ENCODE data around the gene DDX43.

The DDX43 gene

DNA sequence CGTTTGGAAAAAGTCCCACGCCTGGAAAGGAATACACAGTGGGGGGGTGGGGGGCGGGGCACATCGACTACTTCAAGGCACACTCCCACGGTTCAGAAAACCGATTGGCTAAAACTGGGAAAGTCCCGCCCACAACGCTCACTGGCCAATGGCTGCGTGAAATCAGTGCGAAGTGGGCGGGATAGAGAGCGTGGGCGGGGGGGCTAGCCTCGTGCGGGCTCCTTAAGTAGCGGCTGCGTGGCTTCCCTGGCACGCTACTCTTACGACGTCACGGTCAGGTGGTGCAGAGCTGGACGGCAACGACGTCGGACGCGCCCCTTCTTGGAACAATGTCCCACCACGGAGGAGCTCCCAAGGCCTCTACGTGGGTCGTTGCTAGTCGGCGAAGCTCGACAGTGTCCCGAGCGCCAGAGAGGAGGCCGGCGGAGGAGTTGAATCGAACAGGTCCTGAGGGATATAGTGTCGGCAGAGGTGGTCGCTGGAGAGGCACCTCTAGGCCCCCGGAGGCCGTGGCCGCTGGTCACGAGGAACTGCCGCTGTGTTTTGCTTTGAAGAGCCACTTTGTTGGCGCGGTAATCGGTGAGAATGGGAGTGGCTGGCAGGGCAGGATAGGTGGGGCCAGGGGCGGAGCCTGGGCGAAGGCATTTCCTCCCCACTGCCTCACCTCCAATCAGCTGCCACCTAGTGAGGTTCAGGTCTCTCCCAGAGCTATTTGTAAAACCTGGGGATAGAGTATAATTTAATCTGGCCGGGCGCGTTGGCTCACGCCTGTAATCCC is at the start of gene DDX43:
TSS of gene DDX43 (plus strand) at position 252 of the 778 bp plus-strand sequence. CDS start at position 330, 78 bp downstream.
- TF ChIP-seq, protein P1, sequence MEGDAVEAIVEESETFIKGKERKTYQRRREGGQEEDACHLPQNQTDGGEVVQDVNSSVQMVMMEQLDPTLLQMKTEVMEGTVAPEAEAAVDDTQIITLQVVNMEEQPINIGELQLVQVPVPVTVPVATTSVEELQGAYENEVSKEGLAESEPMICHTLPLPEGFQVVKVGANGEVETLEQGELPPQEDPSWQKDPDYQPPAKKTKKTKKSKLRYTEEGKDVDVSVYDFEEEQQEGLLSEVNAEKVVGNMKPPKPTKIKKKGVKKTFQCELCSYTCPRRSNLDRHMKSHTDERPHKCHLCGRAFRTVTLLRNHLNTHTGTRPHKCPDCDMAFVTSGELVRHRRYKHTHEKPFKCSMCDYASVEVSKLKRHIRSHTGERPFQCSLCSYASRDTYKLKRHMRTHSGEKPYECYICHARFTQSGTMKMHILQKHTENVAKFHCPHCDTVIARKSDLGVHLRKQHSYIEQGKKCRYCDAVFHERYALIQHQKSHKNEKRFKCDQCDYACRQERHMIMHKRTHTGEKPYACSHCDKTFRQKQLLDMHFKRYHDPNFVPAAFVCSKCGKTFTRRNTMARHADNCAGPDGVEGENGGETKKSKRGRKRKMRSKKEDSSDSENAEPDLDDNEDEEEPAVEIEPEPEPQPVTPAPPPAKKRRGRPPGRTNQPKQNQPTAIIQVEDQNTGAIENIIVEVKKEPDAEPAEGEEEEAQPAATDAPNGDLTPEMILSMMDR (IDR thresholded peaks at IDR 0.05; ENCODE audit: insufficient read depth, low read length, poor library complexity, severe bottlenecking): no peak
- H3K27me3 ChIP-seq (replicated peaks; ENCODE audit: control insufficient read depth, insufficient read depth, low read length): no peaks in the 10 kb centered on the region
- peak; percentile 79 for DNase-seq (ENCODE audit: extremely low read depth, insufficient read length)
- no peaks in the 10 kb centered on the region for H3K36me3 ChIP-seq (ENCODE audit: control insufficient read depth, insufficient read depth, low read length)
- no peak within 1 kb of the TSS for H3K4me3 ChIP-seq (replicated peaks; ENCODE audit: low read depth, low read length)

DNA sequence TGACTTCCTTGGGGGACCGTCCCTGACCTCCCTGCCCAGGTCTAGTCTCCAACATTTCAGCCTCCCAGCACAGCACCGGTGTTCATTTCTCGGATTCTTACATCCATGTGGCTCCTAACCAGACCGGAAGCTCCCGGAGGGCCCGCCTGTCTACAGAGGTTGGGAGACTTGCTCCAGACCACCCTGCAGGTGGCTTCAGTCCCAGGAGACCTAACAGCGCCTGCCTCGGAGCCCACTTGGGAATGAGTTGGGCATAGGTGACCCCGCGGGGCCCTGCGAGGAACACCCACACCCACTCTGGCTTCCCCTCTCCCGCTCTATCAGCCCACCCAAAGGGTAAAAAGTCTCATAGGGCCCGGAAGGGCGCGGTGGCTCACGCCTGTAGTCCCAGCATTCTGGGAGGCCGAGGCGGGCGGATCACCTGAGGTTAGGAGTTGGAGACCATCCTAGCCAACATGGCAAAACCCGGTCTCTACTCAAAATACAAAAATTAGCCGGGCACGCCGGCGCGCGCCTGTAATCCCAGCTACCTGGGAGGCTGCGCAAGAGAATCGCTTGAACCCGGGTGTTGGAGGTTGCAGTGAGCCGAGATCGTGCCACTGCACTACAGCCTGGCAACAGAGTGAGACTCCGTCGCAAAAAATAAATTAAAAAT is 46.0 kb upstream of the DDX43 start:
- Histone ChIP-seq H3K36me3 (ENCODE audit: control insufficient read depth, insufficient read depth, low read length) (no peaks in the 10 kb centered on the region), H3K27me3 (replicated peaks; ENCODE audit: control insufficient read depth, insufficient read depth, low read length) (no peaks in the 10 kb centered on the region; the same call in 1 of the 2 replicates), H3K4me3 (replicated peaks; ENCODE audit: low read depth, low read length) (no peak overlapping the region)
- DNase-seq (ENCODE audit: extremely low read depth, insufficient read length): no peak
- TF ChIP-seq, protein P1 (IDR thresholded peaks at IDR 0.05; ENCODE audit: insufficient read depth, low read length, poor library complexity, severe bottlenecking): no peak

DNA sequence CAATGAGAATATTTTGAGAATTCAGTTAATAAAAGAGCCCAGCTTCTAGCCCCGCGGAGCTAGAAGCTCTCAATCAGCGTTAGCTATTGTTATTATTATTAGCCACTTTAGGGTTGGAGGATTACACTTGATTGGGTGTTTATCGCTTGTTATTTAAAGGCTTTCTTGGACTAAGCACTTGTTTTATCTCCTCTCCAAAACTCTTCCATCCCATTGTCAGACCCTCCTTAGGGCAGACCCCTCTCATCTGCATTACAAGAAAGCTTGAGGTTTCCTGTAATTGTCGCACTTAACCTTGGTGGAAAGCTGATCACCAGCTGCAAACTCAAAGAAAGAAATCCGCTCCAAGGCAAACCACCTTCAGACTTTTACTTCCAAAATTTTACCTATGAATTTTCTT is 45.3 kb upstream of the DDX43 start:
- no peak overlapping the region for H3K4me3 ChIP-seq (replicated peaks; ENCODE audit: low read depth, low read length)
- DNase-seq (ENCODE audit: extremely low read depth, insufficient read length): no peak
- H3K27me3 ChIP-seq (replicated peaks; ENCODE audit: control insufficient read depth, insufficient read depth, low read length): no peaks in the 10 kb centered on the region; the same call in 1 of the 2 replicates
- TF ChIP-seq, protein P1 (IDR thresholded peaks at IDR 0.05; ENCODE audit: insufficient read depth, low read length, poor library complexity, severe bottlenecking): no peak
- H3K36me3 ChIP-seq (ENCODE audit: control insufficient read depth, insufficient read depth, low read length): no peaks in the 10 kb centered on the region

DNA sequence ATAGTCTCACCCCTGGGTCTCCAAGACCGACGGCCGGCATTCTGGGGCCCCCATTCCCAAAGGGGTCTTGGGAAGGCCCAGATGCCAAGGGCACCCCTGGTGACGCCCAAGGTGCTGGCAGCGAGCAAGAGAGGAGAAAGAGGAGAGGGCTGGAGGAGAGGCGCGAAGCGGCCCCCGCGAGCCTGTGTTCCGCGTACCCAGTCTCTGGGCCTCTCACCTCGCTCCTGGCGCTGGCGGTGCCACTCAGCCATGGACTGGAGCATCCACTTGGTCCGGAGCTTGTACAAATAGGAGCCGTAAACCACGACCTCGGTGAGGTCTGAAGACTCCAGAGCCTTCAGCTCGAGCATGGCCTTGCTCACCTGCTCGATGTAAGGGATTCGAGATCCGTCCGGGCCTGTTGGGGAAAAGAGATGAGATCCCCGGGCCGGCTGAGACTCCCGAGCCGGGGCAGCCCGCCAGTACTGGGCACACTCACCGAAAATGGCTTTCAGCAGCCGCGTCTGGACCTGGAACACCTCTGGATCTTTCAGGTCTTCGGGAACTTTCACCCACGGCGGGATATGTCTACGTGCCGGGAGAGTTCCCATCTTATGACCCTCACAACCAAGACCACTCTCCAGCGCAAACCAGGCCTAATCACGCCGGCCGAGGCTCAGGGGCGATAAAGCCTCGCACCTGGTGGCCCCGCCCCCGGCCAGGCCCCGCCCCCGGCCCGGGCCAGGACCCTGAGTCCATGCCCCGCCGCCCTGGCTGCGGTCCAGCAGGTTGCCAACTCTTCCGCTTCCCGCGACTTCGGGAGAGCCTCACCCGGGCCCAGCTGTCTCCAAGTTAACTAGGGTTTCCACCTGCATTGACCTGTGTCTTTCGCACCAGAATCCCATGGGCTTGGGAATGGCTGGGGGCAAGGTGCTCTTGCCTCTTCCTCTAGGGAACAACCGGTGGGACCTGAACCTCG is 40.7 kb upstream of the DDX43 start, which contains the start of gene DPPA5:
TSS of gene DPPA5 (minus strand) at position 641 of the 958 bp plus-strand sequence. CDS start at position 590, 51 bp downstream.
- Histone ChIP-seq H3K36me3 (ENCODE audit: control insufficient read depth, insufficient read depth, low read length) (no peaks in the 10 kb centered on the region), H3K27me3 (replicated peaks; ENCODE audit: control insufficient read depth, insufficient read depth, low read length) (no peaks in the 10 kb centered on the region; the same call in 1 of the 2 replicates), H3K4me3 (replicated peaks; ENCODE audit: low read depth, low read length) (no peak within 1 kb of the TSS)
- DNase-seq (ENCODE audit: extremely low read depth, insufficient read length): no peak
- TF ChIP-seq, protein P1 (IDR thresholded peaks at IDR 0.05; ENCODE audit: insufficient read depth, low read length, poor library complexity, severe bottlenecking): no peak

DNA sequence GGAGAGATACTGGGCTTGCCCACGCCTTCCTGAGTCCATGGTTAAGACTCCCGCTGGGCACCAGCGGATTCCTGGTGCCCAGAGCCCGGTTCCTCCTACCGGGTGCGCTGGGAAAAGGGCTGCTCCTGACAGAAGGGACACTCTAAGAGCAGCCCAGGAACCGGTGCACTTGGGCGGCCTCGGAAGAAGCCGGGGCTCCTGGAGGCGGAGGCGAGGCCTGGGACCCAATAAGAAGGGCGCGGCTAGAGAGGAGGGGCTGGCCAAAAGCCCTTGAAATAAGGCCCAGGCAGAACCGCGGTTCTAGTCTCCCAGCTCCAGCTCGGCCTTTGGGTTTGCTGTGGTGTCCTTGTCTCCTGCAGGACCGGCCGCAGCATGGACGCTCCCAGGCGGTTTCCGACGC is 32.3 kb upstream of the DDX43 start, which contains the start of gene KHDC3L:
TSS of gene KHDC3L (plus strand) at position 301 of the 400 bp plus-strand sequence. CDS start at position 373, 72 bp downstream.
- no peak within 1 kb of the TSS for H3K4me3 ChIP-seq (replicated peaks; ENCODE audit: low read depth, low read length)
- H3K36me3 ChIP-seq (ENCODE audit: control insufficient read depth, insufficient read depth, low read length): no peaks in the 10 kb centered on the region
- TF ChIP-seq, protein P1 (IDR thresholded peaks at IDR 0.05; ENCODE audit: insufficient read depth, low read length, poor library complexity, severe bottlenecking): no peak
- DNase-seq (ENCODE audit: extremely low read depth, insufficient read length): no peak
- no peaks in the 10 kb centered on the region for H3K27me3 ChIP-seq (replicated peaks; ENCODE audit: control insufficient read depth, insufficient read depth, low read length)
